Left renal cortex interstitium (tissue), 4 donors: ENCODE measurements around the gene CCDC138. TPM values are rescaled to one million over a fixed set of nuclear protein-coding genes. Genes with fewer than 3 reads are reported as not detected.

Source experiments
- DNase-seq, 4 donors: peaks; one replicate each; pipeline ENCODE4 v3.0.0-alpha.2; 2013; ENCODE audit warnings: low read depth in 4 of 4, low spot score in 2 of 4, missing footprints in 1 of 4
- polyA plus RNA-seq, 4 donors: library from polyadenylated mRNA; unstranded; fragments of 120-200 nt; gene quantifications; one replicate each; pipeline ENCODE4 v1.2.1, GENCODE V29; 2013; ENCODE audit not compliant: insufficient read length in 4 of 4

The CCDC138 gene
- polyA plus RNA-seq, 4 donors = 14.3 to 19.0 (median 16.6) TPM

DNA sequence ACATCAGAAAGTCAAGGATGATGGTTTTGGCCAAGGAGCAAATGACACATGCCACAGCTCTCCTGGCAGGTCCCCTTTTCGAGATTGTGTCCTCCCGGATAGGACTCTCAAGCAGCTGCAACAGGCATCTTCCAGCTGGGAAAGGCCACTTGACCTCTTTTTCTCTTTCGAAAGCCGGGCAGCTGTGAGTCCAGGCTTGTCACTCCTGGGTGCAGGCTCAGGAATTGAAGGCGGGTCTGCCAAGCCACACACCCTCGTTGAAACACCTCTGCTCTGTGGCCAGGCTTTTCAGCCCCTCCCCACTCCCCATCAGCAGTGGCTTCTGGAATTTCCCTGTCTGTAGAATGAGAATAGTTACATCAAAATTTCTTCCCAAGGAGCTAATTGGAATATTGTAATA lies 98.0 kb downstream of the CCDC138 start:
- no peak for DNase-seq

DNA sequence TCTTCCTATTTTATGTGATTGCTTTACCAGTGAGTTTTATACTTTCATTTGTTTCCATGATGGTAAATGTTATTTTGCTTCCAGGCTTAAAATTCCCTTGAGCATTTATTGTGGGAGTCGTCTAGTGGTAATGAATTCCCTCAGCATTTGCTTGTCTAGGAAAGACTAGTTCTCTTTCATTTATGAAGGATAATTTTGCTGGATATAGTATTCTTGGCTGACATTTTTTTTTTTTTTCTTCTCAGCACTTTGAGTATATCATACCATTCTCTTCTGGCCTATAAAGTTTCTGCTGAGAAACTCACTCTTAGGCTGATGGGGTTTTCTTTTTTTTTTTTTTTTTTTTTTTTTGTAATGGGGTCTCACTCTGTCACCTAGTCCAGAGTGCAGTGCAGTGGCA lies 103.3 kb downstream of the CCDC138 start:
- no peak for DNase-seq

DNA sequence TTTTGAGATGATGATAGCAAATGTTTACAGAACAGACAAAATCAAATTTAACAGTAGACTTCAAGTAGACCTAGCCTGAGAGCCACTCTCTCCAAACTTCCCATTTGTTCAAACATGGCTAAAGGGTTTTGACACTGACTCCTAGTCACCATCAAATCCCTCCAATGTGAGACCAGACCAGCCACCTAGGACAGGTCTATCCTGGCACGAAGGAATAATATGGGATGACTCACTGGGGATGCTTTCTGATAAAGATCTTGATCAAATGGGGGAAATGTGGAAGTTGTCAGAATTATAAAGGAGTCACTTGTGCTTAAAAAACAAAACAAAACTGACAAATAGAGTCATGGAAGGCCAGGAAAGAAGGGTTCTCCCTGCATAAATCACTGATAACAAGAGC lies 106.7 kb downstream of the CCDC138 start:
- no peak for DNase-seq

DNA sequence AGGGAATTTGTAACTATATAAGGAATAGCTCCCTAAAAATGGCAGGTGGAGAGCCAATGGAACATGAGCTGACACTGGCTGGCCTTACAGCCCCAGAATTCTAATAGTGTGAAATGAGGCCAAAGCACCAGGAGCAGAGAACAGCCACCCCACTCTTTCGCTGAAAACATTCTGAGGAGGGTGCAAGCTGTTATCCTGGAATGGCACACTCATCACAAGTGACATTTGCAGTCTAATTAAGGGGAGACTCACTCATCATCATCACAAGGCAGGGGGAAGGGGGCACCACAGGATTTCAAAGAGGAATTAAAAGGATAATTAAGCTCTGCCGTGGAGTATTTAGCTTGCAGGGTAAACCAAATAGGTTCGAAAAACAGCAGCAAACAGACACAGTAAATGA lies 108.2 kb downstream of the CCDC138 start:
- no peak for DNase-seq

DNA sequence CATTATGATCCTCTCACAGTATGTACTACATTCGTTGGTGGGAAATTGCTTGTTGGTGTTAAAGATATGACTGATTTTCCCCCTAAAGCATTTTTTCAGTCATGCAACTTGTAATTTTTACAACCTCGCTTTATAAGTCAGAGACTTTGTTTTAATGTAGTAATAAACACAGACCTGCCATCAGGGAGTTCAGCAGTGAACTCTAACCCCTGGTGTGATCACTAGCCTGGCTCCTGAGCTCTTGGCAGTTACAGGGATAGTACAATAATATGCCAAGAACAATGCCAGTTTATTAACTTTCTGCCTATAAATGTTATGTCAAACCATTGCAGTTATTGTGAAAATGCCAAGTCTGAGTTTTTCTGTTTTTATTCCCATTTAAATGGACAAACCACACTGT lies 108.6 kb downstream of the CCDC138 start:
- DNase-seq = no peak

DNA sequence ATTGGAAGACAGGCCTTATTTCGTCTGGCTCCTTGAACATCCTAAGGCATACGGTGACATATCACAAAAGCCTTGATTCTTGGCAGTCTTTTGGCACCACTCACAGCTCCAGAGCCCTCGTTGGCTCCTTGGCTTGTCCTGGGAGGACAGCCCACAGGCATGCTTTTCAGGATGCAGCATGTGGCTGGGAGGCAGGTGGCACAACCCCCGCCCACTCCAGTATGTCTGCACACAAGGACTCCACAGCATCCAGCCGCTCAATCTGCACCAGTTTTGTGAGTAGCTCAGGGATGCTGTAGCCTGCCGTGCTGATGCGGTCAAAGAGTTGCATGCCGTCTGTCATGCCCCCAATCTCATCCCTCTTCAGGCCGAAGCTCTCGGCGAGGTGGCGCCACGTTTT lies 110.2 kb downstream of the CCDC138 start:
- DNase-seq = no peak

DNA sequence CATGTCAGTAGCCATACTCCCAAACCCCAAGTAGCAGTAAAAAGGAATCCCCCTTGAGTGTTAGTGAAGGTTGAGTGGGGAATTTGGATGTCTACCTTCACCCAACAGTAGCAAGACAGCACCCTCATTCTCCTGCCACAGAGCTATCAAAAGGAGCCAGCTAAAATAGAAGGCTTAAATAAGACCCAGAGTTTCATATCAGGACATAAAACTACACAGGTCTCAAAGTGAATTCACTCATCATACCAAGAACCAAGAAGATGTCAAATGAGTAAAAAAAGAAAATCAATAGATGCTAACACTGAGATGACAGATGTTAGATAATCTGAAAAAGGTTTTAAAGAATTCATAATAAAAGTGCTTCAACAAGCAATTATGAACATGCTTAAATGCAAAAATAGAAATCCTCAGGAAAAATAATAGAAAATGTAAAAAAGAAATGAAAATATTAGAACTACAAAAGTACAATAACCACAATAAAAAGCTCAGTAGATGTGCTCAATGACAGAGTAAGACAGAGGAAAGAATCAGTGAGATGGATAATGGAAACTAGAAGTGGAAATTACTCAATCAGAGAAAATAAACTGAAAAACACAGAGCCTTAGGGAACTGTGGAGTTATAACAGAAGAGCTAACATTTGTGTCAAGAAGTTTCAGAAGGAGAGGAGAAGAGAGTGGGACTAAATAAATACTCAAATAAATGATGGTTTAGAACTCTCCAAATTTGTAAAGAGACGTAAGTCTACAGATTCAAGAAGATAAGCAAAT lies 111.9 kb downstream of the CCDC138 start:
- no peak for DNase-seq

DNA sequence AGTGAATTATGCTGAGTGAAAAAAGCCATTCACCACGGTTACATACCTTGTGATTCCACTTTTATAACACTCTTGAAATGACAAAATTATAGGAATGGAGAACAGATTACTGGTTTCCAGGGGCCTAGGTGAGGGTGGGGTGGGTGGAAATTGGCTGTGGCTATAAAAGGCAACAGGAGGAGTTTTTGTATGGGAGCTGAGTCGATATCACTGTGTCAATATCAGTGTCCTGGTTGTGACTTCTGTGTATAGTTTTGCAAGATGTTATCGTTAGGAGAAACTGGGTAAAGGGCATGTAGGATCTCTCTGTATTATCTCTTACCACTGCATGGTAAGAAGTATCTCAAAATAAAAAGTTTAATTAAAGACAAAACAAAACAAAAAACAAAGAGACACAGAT lies 118.1 kb downstream of the CCDC138 start:
- no peak for DNase-seq

DNA sequence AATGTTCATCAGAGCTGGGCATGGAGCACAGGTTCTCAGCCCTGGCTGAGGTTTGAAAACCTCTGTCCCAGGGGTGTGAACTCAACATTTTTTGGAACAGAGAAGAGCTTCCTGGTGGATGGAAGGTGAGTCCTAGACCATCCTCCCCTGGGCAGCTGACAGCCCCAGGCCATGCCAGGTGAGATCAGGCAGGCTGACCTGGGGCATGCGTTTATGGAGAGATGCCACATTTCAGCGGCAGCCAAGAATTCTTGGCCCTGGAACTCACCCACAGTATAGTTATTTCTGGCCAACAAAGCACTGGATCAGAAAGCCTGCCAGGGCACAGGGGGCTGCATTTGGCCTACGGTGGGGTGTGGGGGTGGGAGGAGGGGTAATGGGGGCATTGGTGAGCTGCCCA lies 118.6 kb downstream of the CCDC138 start:
- no peak for DNase-seq

DNA sequence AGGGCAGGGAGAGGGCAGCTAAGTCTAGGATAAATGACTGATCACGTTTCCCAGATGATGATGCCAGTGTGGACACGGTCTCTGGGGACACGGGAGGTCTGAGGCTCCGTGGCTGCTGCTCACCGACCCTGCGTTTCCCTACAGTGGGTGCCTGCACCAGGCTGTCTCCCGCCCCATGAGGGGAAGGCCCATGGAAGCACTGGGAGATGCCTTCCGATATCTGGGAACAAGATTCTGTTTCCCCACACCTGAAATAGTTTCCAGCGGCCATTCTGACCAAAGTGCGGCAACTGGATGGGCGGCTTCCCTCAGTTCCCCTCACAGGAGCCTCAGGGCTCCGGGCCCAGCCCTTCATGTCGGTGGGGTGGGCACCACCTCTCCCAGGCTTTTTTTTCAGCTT lies 119.3 kb downstream of the CCDC138 start:
- no peak for DNase-seq

DNA sequence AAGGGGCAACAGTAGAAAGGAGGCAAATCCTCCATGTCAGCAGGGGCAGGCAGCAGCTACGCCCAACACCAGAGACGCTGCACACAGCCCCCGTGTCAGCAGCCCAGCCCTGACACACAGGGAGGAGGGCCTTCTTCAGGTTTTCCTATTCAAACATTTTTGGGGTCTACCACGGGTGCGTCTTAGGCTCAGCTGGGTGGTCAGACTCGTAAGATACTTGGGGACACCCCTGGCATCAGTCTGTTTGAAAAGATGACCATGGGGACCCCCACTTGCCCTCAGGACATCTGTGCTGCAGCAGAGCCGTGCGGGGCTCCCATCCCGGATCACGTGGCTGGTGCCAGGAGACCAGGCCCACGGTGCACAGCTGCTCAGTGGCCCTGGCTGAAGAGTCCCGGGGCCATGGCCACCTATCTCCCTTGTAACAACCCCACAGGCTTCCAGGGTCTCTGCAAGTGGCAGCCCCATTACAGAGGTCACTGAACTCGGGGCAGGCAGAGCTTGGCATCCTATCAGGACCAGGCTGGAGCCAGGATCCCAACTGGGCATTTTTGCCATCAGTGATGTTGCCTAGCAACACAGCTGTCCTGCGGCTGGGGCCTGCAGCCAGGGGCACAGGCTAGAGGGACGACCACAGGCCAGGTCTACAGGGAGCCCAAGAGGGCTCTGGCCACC lies 120.0 kb downstream of the CCDC138 start:
- DNase-seq = no peak

DNA sequence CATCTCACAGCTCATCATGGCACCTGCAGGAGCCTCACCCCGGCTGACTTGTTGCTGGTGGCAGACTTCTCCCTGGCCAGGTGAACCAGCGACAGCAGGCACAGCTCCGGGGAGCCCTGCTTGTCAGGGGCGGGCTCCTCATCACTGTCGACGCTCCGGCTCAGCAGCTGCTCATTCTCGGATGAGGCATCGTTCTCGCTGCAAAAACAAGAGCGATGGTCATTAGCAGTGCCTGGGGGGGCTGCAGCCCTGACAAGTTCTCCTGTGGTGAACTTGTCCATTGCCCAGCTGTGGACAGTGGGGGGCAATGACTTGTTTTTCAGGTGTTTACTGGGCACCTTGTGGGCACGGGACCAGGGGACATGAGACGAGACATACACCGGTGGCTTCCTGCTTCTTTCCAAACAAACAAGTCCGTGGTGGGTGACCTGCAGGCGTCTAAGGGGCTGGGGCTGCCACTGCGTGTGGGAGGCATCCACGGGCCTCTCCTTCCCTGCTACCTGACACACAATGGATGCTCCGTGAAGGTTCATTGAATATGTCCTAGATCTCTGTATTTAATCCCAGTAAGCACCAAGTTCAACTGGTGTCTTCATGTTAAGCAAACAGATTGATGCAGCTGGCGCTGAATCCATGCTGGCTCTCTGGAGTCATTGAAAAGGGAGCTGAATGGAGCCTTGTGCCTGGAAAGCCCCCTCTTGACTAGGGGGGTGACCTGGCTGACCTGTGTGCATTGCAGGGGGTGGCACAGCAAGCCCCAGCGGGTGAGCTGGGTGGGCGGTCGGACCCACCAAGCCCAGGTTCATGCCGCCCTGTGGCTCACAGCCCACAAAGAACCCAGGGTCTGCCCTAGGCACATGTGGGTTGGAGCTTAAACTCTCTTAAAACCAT lies 121.5 kb downstream of the CCDC138 start:
- no peak for DNase-seq

DNA sequence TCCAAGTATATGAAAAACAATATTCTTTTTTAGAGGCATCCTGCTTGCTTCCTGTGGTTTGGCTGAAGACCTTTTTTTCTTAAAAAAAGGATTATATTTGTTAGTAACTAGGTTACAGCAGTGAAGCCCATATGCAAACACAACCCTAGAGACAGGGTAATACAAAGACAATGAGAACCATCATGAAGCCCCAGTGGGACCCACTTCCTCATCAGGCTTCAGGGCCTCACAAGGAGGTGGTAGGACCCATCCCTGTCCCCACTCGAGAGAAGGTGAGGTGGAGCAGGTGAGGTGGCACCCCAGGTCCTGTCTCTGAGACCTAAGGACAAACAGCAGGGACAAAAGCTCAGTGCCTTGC lies 122.1 kb downstream of the CCDC138 start:
- no peak for DNase-seq

DNA sequence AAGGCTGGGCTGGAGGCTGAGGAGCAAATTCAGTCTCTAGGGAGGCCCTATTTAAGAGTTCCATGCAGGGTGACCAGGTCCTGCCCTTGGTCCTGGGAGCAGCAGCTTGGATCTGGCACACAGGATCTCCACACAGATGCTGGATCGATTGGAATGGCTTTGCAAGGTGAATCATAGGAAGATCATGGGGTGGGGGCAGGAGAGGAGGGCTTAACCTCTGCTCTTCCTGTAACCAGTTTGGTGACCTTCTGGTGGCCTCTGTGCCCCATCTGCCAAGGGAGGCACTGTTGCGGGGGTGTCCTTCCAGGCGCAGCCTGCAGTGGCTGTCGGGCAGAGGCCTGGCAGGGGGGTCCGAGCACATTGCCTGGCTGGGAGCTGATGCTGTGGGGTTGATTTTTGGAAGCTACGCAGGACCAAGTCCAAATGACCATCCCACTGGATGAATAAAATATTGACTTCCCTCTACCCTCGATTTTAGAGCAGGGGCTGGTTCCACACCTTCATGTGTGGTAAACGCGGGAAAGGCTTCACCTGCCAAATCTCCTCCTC lies 122.8 kb downstream of the CCDC138 start:
- DNase-seq = no peak

DNA sequence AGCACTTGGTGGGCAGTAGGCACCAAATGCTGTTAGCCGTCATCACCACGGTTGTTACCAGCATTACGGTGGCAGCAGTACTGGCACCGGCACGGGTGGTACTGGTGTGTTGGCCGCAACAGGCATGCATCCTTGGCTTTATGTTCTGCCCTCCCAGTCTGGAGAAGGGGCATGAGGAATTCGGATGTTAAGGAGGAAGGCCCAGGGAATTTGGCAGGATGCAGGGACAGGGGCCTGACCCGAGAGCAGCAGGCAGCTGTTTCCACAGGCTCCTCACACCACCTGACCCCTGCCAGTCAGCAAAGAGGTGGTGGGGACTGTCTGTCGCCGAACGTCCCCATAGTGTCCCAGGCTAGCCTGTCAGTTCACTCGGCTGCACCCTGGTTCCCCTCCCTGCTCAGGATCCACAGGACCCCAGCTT lies 123.5 kb downstream of the CCDC138 start:
- DNase-seq = no peak

DNA sequence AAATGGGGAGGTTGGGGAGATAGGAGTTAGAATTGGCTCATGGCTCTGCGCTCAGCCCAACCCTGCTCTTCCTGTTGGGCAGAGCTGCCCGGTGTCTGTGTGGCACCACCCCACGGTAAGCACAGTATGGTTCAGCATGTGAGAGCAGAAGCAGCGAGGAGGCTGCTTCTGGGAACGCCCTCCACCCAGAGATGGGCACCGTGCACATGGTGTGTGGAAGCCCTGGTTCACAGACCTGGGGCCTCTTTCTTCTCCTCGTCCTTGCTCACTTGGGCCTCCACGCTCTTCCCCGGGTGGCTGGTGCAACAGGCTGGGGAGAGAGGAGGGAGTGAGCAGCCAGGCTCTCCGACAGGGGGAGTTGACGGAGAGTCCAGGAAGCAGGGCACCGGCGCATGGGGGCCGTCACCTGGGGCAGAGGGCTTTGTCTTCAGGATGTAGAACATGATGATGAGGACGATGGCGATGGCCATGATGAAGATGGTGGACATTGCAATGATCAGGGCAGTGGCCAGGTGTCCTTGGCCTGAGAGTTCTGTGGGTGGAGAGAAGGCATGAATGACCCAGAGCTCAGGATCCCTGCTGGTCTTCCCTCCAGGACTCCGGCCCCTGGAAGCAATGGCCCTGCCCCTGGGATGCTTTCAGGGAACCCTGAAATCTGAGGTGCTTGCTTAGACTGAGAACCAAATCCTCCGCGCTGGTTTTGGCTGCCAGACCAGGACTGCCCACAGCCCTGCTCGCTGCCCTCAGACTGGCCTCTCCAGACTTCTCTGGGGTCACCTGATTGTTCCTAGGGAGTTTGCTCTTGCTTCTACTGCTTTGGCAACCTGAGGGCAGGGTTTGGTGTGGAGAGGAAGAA lies 124.2 kb downstream of the CCDC138 start:
- no peak for DNase-seq

DNA sequence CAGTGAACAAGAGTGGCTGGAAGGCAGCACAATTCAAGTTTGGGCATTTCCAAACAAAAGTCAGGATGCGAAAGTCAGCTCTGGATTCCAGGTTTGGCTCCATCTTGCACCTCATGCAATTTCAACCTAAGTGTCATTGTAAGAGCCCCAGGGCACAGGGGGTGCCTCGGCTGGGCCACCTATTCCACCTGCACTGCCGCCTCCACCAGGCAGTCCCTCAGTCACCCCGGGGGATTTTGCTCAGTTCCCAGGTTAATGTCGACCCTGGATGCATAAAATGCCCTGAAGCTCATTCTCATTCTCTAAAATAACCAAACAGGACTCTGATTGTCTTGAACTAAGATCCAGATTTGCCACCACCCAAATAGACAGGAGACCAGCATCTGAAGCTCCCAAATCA lies 124.8 kb downstream of the CCDC138 start:
- no peak for DNase-seq

DNA sequence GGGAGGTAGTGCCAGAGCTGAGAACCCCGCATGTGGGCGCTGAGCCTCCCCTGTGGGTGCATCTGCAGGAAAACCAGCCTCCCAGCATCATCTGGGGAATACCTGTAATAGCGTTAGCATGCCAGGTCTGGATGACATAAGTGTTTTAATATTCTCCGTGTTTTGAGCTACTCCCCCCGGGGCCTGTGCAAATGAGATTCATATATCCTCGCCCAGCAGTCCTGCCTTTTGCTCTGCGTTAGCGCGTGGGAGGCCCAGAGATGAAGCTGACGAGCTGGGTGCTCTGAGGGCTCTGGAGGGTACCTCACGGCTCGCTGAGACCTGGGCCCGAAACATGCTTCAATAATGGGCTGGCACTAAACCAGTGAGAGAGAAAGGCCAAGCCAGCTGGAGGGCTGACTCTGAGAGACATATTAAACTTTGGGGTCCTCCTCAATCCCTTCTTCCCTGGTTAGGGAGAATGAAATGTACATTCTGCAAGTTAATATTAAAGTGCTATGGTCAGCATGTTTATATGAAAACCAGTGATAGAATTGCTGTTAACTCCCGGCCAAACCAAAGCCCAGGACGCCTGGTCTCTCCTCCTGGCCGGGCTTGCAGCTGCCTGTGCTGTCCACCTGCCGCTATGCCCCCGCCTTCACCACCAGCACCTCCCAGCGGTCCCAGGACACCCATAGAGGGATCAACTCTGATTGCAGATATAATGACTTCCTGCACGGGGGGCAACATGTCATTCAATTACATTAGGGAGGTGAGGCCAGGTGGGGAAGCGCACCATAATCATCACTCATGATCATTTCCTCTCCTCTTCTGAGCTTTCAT lies 125.4 kb downstream of the CCDC138 start:
- DNase-seq = no peak

DNA sequence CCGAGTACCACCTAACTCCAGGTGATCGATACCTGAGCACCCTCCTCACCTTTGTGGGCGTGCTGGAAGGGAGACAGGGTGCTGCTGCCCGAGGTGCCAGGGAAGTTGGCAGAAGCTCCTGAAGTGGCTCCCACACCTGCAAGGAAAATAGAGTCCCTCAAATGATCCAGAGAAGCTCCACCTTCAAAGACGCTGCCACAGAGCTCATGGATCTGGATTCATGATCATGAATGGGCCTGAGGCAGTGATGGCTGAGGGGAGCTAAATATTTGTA lies 126.0 kb downstream of the CCDC138 start:
- no peak for DNase-seq
